Fibroblast of villous mesenchyme (primary cell): ENCODE results near the gene KCNAB3. TPM values are rescaled to one million over a fixed set of nuclear protein-coding genes. Genes with fewer than 3 reads are reported as not detected.
A peak's percentile ranks its signal among the peaks of the same experiment; 100 is the strongest.

ENCODE experiments used
- DNase-seq: peaks from one replicate; pipeline ENCODE4 v3.0.0-alpha.2; 2010; ENCODE audit warnings: low read depth
- H3K4me3 ChIP-seq: 2 replicates; pipeline ENCODE4 v1.5.1; 2011; ENCODE audit warnings: low read depth, mild to moderate bottlenecking, low read length
- CTCF ChIP-seq: IDR thresholded peaks from 2 replicates; pipeline ENCODE4 v1.5.1; 2012; ENCODE audit warnings: low read depth, mild to moderate bottlenecking, low read length; ENCODE audit not compliant: insufficient read depth
- total RNA-seq: library from RNA; depleted of rRNA; stranded (reverse); fragments of >200 nt; gene quantifications from 2 replicates; pipeline ENCODE4 v1.2.3, GENCODE V29; 2012

The KCNAB3 gene
- total RNA-seq, result 1.3 and 1.7 TPM in 2 replicates

DNA sequence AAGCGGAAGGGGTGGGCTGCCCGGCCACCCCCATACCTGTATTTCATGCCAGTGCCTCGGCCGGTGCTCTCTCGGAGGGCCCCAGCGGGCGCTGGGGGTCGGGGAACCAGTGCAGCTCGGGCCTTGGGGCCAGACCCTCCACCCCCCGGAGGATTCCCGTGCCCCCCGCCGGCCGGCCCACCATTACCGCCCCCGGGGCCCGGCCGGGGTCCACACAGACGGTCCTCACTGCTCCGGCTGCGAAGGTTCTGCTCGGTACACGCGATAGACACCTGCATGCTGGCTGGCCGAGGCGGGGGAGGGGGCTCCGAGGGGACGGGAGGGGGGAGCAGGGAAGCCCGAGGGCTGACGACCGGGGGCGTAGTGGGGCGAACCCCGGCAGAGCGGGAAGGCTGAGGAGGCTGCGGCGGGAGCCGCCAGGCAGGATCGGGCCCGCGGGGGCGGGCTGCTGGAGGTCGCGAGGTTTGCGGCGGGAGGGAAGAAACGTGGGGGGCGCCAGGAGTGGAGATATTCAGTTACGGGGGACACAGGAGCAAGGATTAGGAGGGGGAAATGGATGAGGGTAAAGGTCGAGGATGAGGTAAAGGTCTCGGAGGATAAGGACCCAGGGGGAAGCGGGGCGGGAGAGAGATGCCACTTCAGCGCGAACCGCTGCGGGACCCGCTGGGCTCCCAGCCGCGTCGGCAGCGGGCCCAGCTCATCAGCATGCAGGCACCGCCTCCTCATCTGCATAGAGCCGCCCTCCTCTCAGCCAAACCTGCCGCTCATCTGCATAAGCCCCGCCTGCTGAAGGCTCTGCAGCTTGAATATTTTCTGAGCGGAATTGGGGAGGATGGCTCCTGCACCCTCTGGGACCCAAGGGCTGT is at the start of gene KCNAB3:
TSS of gene KCNAB3 (minus strand) at position 699 of the 866 bp plus-strand sequence. CDS start at position 278, 421 bp downstream.
- H3K4me3 ChIP-seq, result peak within 1 kb of the TSS; percentile 58
- no peak for TF ChIP-seq CTCF
- peak; percentile 70 for DNase-seq

DNA sequence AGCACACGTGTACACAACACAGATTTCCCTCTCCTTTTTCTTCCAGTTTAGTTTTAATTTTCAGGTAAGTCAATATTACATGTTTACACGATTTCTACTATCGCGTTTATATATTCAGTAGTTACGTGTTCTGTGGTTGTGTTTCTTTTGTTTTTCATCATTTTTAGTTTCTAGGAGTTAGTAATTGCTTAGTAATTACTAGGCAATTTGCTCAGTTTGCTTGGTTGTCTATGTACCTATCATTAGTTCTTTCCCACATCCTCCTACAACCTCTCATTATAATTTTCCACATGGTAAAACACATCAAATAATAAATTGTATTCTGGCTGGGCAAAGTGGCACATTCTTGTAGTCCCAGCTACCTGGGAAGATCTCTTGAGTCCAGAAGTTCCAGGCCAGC is 48.1 kb upstream of the KCNAB3 start:
- no peak for DNase-seq
- H3K4me3 ChIP-seq, result no peak overlapping the region
- no peak for TF ChIP-seq CTCF

DNA sequence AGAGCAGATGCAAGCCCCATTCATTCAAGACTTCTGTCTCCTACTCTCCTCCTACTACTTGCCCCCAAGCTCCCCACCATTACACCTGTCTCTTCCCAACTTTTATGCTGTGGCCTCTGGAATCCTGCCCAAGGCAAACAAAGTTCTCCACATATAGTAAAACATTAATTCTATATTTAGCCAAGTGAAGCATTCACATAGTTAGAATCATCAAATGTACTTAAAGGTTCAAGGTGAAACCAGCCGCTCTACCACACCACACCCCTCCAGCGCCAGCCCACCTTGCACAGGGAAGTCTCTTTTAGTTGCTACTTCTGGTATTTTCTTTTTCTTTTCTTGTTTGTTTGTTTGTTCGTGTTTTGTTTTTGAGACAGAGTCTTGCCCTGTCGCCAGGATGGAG is 47.4 kb upstream of the KCNAB3 start:
- TF ChIP-seq CTCF, result no peak
- no peak for DNase-seq
- no peak overlapping the region for H3K4me3 ChIP-seq

GRCh38 chr17:7974638-7975131 is 45.0 kb upstream of the KCNAB3 start:
- no peak for TF ChIP-seq CTCF
- DNase-seq, result no peak
- no peak overlapping the region for H3K4me3 ChIP-seq

DNA sequence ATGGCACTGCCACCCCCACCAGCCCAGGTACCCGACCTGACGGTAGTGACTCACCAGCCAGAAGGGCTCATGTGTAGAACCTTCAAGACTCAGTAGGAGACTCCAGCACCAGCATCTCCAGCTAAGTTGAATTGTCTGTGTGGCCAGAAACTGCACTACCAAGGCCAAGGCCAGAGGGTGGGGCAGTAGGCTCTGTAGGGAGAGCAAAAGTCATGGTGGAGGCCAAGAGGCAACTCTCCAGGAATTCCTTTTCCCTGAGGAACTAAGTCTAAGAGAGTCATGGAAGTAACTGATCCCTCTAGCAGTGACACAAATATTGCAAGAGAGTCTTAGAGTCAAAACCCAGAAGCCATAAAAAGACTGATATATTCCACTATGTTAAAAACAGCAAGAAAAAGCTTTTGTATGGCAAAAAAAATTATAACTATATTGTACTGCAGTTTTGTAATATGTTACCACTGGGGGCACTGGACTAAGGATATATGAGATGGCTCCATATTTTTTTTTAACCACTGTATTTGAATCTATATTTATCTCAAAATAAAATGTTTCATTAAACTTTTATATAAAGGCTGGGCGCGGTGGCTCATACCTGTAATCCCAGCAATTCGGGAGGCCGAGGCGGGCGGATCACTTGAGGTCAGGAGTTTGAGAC is 42.6 kb upstream of the KCNAB3 start:
- TF ChIP-seq CTCF, result peak; percentile 23
- H3K4me3 ChIP-seq, result no peak overlapping the region
- DNase-seq, result no peak

DNA sequence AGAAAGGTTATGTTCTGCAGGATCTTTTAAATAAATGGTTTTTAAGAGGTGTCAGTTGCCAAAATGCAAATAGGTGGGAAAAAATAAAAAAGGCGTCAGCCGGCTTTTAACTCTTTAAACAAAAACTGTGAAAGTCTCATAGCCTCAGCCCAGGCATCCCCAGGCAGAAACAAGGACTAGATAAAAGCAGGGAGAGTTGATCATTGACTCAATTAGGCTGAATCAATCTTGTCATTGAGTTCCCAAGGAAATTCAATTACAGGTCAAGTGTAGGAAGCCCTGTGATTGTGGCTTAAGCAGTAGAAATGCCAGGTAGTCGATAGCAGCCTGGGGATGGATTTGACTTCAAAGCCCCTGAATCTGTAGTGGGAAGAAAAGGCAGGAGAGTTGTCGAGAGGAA is 42.0 kb upstream of the KCNAB3 start:
- DNase-seq, result no peak
- no peak for TF ChIP-seq CTCF
- H3K4me3 ChIP-seq, result no peak overlapping the region
